Kidney glomerular epithelial cell (primary cell): ENCODE measurements around the gene SEMA3G.

Experiments
- DNase-seq: peaks from one replicate; lab custom pipeline; 2025; lab: John Stamatoyannopoulos, UW

SEMA3G gene

GRCh38 chr3:52479037-52479876 lies 34.4 kb upstream of the SEMA3G start:
- DNase-seq, result no peak

GRCh38 chr3:52477796-52478095 lies 32.8 kb upstream of the SEMA3G start:
- DNase-seq, result no peak

DNA sequence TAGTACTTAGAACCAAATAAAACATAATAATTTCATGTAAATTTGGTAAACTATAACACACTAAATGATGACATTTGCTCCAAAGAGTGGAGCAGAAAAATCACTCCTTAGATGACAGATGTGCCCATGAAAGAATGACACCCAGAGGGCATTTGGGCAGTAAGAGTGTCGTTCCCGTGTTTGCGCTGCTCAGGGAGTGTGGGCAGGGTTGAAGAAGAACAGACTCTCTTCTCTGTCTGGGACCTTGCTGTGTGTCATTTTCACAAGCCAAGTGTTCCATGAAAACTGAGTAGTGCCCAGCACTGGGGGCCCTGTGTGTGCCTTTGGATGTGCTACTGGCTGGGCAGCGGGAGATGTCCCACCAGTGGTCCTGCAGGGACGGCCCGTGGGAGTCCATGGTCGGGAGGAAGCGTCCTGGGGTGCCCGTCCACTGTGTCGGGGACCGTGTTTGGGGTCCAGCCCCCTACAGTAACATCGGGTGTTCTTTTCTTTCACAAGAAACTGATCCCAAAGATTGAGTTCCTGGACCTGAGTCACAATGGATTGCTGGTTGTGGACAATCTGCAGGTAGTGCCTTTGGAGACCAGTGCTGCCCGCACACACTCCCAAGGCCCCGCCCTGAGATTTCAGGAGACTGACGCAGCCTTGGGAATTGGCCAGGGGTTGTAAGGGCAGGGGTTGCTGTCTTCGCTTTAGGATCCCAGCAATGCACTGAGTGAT lies 32.3 kb upstream of the SEMA3G start:
- no peak for DNase-seq

GRCh38 chr3:52473026-52473425 lies 28.1 kb upstream of the SEMA3G start:
- DNase-seq, result no peak

GRCh38 chr3:52472239-52473000 lies 27.5 kb upstream of the SEMA3G start:
- no peak for DNase-seq

GRCh38 chr3:52471371-52472238 lies 26.7 kb upstream of the SEMA3G start:
- peak; percentile 9 for DNase-seq

DNA sequence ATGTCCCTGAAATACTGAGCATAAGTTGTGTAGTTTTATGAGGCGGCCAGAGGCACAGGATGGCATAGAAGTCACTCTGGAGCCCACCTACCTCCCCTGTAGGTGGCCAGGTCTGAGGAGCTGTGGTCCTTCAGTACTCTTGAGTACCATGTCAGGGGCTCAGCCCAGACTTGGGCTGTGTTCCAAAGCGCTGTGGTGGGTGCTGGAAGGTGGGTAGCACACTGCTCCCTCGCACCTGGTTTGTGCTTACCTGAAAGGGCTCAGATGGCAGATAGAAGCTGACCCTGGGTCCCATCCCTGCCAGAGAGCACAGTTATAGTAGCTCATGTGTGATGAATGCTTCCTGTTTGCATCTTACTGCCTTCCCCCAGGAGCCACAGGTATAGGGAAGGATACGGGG lies 26.0 kb upstream of the SEMA3G start:
- DNase-seq, result no peak

DNA sequence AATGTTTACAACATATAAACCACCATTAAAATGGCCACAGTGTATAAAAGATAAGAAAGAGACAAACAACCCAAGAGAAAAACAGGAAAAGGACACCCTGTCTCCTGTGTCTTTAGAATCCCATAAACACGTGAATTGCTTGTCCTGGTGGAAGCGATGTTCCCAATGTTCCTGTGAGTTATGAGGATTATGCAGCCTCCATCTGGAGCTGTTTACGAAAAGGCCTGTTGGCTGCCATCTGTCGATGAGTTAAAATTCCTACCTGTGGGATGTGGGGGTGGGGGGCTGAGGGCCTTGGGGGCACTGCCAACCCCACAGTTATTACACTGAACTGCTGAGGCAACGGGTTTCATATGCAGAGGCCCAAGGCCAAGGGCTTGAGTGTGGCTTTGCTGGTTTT lies 24.1 kb upstream of the SEMA3G start:
- DNase-seq, result no peak

GRCh38 chr3:52468336-52468735 lies 23.4 kb upstream of the SEMA3G start:
- DNase-seq, result no peak

- no peak for DNase-seq
These were observed 18.5 kb upstream of the SEMA3G start for GRCh38 chr3:52463416-52463815.

GRCh38 chr3:52461874-52462273 lies 17.0 kb upstream of the SEMA3G start:
- DNase-seq, result no peak

DNA sequence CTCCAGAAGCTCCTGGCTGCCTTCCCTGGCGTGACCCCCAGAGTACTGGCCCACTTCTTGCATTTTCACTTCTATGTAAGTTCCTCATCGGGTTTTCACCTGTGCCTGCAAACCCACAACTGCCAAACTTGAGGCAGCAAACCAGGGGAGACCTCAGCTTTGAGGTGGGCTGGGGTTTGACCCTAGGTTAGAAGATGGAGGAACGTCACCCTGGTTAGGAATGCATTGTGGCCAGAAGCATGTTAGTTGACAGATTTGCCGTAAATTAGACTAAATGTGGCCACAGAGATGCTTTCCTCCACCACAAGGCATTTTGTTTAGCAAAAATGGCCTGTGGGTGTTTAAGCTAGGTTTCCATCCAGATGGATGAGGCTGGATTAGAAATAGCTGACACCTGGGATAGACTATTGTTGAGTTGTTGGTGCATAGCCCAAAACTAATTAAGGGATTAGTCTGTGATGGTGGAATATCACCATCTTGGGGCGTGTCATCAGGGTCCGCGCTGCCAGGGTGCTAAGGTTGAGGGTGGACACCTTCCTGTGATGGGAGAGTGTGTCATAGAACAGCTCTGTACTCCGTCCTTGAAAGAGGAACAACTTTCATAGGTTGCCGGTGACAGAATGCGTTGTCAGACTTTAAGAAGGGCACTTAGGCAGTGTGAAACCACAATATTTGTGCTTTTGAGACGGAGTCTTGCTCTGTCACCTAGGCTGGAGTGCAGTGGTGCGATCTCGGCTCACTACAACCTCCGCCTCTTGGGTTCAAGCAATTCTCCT lies 14.1 kb upstream of the SEMA3G start:
- DNase-seq, result no peak

- DNase-seq, result no peak
These were observed 13.3 kb upstream of the SEMA3G start for GRCh38 chr3:52458031-52458760.

GRCh38 chr3:52456800-52457183 lies 11.9 kb upstream of the SEMA3G start:
- DNase-seq, result no peak

- no peak for DNase-seq
These were observed 11.4 kb upstream of the SEMA3G start for GRCh38 chr3:52456169-52456799.

- peak; percentile 81 for DNase-seq
These were observed 10.6 kb upstream of the SEMA3G start, which contains the start of gene NISCH for GRCh38 chr3:52455283-52456168. Gene NISCH (plus strand): TSS chr3:52455604. CDS start chr3:52455642, 38 bp downstream.

DNA sequence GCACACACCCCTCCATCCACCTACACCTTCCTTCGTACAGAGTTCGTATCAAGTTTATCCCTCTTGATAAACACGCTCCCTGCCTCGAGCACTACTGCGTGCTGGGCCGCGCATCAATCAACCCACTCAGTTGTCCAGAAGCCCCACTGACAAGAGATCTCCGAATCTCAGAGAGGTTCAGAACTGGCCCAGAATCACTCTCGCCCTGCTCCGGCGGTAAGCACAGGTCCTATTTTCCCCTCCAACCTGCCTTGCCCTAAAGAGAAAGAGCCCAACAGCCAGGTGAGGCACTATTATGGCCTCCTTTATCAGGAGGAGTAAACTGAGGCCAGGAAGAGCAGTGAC lies 10.0 kb upstream of the SEMA3G start:
- DNase-seq, result no peak

DNA sequence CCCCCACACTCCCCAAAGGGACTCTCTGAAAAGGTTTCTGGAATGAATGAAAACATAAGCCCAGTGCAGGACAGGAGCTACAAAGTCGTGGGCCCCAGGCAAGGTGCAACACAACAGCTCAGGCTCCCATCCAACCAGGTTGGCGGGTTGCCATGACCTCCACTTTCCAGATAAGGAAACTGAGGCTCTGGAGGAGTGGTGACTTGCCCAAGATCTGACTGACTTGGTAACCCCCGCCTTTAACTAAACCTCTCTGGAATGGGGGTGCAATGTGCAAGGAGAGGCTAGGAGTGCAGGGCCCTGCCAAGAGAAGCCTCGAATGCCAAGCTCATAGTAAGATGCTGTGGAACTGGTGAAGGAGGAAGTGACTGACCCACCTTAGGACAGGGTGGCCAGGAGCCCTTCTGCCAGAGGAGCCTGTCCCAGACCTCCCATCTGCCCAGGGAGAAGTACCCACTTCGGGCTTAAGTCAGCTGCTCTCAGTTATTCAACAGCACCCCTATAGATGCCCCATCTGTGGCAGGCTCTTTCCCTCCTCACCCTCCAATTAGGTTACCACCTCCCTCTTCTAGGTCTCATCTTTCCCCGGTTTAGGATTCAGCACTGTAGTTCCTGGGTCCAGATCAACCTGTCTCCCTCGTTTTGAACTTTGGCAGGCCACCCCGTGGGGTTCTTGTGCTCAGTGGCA lies 9.5 kb upstream of the SEMA3G start:
- no peak for DNase-seq
